Activated T-cell treated with anti-CD3 and anti-CD28 coated beads, Interleukin-2, amount 50 U/mL, for 72 hours (primary cell): ENCODE data around the gene FAM120AOS. TPM values are rescaled to one million over a fixed set of nuclear protein-coding genes. Genes with fewer than 3 reads are reported as not detected.

Experiments
- ATAC-seq, 2 donors: fragments of 150-1000 bp; cut with Tn5 transposase; replicated peaks in 1 of 2; 2 replicates each; pipeline ENCODE4 v1.10.0; 2021; ENCODE audit warnings: moderate library complexity in 2 of 2, mild to moderate bottlenecking in 1 of 2
- DNase-seq, 2 donors: peaks; one replicate each; pipeline ENCODE4 v3.0.0; 2021 to 2022; ENCODE audit warnings: mixed read lengths in 1 of 2
- H3K27ac Mint-ChIP-seq: one replicate; pipeline ENCODE4 v1.8.0; 2022; ENCODE audit warnings: mild to moderate bottlenecking, moderate library complexity, mixed read lengths
- H3K27me3 Mint-ChIP-seq: one replicate; pipeline ENCODE4 v1.8.0; 2022; ENCODE audit warnings: low read depth, mixed read lengths
- H3K36me3 Mint-ChIP-seq, 2 donors: one replicate each; pipeline ENCODE4 v1.8.0; 2022; ENCODE audit warnings: mixed read lengths in 2 of 2, mild to moderate bottlenecking in 1 of 2; ENCODE audit not compliant: insufficient read depth in 2 of 2
- H3K4me1 Mint-ChIP-seq: one replicate; pipeline ENCODE4 v1.8.0; 2022; ENCODE audit warnings: low read depth, mixed read lengths
- H3K4me3 Mint-ChIP-seq, 2 donors: one replicate each; pipeline ENCODE4 v1.8.0; 2022; ENCODE audit warnings: mild to moderate bottlenecking in 2 of 2, mixed read lengths in 2 of 2, moderate library complexity in 2 of 2
- H3K9me3 Mint-ChIP-seq, 2 donors: one replicate each; pipeline ENCODE4 v1.8.0; 2022; ENCODE audit warnings: mixed read lengths in 2 of 2
- total RNA-seq, 2 donors: library from RNA; stranded (reverse); gene quantifications; one replicate each; pipeline ENCODE4 v1.2.3, GENCODE V29; 2022

FAM120AOS gene
- total RNA-seq, 2 donors from 2014 or later, result 34.8 to 36.7 TPM

DNA sequence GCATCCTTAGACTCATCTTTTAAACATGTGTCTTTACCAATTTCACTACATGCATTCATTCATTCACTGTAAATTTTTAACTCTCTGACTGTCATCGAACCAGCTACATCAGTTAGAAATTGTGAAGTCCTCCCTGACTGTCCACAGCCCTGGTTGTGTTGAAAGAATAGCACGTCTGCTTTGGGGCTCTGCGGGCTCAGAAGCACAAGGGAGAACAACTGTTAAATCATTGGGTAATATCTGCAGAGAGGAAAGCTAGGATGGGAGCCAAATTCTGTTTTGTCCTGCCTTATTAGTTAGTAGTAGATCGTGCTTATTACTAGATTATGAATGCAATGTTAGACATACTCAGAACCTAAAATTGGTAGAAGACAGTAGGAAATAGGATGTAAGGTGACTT is 26.3 kb upstream of the FAM120AOS start:
- Mint-ChIP-seq H3K27ac (peak overlapping the region; percentile 13), H3K4me3 (no peak overlapping the region), H3K27me3 (no peaks in the 10 kb centered on the region), H3K4me1 (peaks cover 30% of the 10 kb centered on the region), H3K36me3 (peaks cover 9 to 25% of the 10 kb centered on the region in 2 donors), H3K9me3 (no peaks in the 10 kb centered on the region)
- DNase-seq, result no peak
- ATAC-seq, result no peak

DNA sequence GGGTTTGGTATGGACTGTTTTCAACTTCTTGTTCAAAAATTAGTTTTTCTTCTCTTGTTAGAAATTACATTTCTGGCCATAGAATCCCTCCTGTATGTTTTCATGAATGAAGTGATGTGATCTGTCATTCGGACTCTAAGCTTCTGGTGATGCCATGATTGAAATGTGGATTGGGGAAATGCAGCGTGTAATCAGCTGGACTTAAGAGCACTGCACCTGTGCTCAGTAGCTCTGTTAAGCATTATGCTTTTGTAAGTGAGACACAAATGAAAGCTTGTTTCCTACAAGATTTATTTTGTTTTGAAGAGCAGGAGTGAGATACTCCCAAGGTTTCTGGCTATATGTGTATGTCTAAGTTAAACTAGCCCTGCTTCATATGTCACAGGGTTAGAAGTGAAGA is 24.0 kb upstream of the FAM120AOS start:
- Mint-ChIP-seq H3K9me3 (no peaks in the 10 kb centered on the region), H3K27ac (no peak overlapping the region), H3K36me3 (peaks cover 5 to 17% of the 10 kb centered on the region in 2 donors), H3K27me3 (no peaks in the 10 kb centered on the region), H3K4me1 (peaks cover 34% of the 10 kb centered on the region), H3K4me3 (no peak overlapping the region)
- DNase-seq (no peak), ATAC-seq (no peak)

DNA sequence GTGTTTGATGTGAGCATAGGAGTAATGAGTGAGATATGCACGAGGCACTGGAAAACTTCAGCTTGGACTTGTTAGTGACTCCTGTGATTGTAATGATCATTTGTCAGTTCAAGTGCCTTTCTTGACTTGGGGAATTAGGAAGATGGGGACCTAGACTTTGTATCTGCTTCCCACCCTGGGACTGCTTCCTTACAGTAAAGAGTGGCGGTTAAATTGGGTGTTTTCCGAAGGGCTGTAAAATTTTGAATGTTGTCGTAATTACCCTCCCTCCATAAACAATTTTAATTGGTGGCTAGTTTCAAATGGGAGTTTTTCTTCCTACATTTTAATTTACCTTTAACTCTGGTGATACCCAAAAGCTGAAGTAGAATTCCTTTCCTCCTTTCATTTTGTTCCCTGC is 23.5 kb upstream of the FAM120AOS start:
- Mint-ChIP-seq H3K27me3 (no peaks in the 10 kb centered on the region), H3K36me3 (peaks cover 8 to 17% of the 10 kb centered on the region in 2 donors), H3K4me3 (no peak overlapping the region), H3K9me3 (no peaks in the 10 kb centered on the region), H3K4me1 (peaks cover 34% of the 10 kb centered on the region), H3K27ac (no peak overlapping the region)
- no peak for ATAC-seq
- no peak for DNase-seq

DNA sequence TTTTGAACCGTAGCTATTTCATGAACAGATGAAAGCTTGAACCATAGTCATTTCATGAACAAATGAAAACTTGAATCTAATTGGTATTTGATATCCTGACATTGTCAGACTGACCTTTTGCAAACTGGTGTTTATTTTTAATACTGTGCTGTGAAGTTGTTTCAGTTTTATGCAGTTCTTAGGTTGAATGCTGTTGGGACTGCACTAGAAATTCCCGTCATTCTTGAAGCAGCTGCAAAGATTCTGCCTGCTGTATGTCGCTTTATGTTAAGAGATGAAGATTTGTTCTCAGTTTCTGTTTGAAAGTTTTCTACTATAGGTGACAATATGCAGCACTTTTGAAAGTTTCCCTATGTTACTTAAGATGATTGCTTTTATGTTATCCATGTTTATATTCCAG is 22.5 kb upstream of the FAM120AOS start:
- no peaks in the 10 kb centered on the region for H3K9me3 Mint-ChIP-seq
- H3K27ac Mint-ChIP-seq, result no peak overlapping the region
- no peaks in the 10 kb centered on the region for H3K27me3 Mint-ChIP-seq
- DNase-seq (no peak), ATAC-seq (no peak)
- peak overlapping the region in 1 of 2 donors; percentile 69 for H3K4me3 Mint-ChIP-seq
- H3K36me3 Mint-ChIP-seq, result peaks cover 8 to 20% of the 10 kb centered on the region in 2 donors
- peaks cover 27% of the 10 kb centered on the region for H3K4me1 Mint-ChIP-seq

DNA sequence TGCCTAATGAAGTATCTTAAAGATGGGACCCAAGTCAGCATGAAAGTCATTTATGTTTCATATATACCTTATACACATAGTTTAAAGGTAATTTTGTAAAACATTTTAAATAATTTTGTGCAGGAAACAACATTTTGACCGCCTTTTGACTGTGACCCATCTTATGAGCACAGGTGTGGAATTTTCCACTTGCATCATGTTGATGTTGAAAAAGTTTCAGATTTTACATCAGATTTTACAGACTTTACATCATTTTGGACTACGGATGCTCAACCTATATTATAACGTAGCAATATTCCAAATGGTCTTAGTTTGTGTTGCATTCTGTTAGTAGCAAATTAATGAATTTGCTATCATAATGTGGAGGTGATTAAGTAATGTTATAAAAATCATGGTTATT is 21.7 kb upstream of the FAM120AOS start:
- Mint-ChIP-seq H3K27me3 (no peaks in the 10 kb centered on the region), H3K4me1 (peaks cover 29% of the 10 kb centered on the region), H3K4me3 (peak overlapping the region in 1 of 2 donors; percentile 69), H3K36me3 (peaks cover 8 to 23% of the 10 kb centered on the region in 2 donors), H3K27ac (peak overlapping the region; percentile 83), H3K9me3 (no peaks in the 10 kb centered on the region)
- no peak for DNase-seq
- no peak for ATAC-seq

DNA sequence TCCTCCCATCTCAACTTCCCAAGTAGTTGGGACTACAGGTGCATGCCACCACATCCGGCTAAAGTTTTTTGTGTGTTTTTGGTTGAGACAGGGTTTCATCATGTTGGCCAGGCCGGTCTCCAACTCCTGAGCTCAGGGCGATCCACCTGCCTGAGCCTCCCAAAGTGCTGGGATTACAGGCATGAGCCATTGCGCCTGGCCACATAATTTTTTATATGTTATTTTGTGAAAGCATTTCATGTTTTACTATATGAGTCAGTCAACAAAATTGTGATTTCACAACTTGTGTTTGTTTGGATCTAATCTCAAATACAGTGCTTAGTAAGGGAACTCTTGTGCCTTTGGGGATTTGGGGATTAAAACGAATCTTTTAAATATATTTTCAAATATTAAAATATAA is 20.0 kb upstream of the FAM120AOS start:
- Mint-ChIP-seq H3K4me3 (no peak overlapping the region), H3K27me3 (no peaks in the 10 kb centered on the region), H3K27ac (no peak overlapping the region), H3K9me3 (no peaks in the 10 kb centered on the region), H3K4me1 (peaks cover 44% of the 10 kb centered on the region), H3K36me3 (peaks cover 5 to 21% of the 10 kb centered on the region in 2 donors)
- no peak for ATAC-seq
- DNase-seq, result no peak

DNA sequence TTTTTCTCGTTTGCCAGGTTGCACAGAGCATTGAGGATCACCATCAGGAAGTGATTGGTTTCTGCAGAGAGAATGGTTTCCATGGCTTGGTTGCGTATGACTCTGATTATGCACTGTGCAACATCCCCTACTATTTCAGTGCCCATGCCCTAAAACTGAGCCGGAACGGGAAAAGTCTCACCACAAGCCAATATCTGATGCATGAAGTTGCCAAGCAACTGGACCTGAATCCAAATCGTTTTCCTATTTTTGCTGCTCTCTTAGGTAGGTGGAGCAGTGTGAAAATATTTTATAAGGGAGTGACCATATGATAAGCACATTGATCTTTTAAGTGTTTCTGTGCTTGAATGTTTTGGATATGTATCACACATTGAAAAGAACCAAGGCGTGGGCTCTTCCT is 17.7 kb upstream of the FAM120AOS start:
- no peak for DNase-seq
- Mint-ChIP-seq H3K9me3 (no peaks in the 10 kb centered on the region), H3K36me3 (peaks cover 5 to 14% of the 10 kb centered on the region in 2 donors), H3K4me3 (no peak overlapping the region), H3K27me3 (no peaks in the 10 kb centered on the region), H3K27ac (peak overlapping the region; percentile 32), H3K4me1 (peaks cover 67% of the 10 kb centered on the region)
- no peak for ATAC-seq

DNA sequence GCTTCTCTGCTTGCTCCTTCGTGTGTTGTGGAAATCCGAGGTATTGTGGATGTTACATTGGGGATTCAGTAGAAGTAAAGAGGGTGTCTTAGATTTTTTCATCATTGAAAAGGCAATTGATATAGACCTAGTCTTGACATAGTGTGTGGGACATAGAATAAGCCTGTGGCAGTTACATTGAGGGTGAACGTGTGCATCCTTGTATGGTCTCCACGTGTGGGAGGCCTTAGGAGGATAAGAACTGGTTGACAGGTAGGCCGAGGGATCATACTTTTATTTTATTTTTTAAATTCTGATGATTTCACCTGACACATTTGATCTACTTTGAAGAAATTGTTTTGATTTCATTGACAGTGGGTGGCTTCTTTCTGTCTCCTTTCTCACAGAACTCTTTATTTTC is 17.0 kb upstream of the FAM120AOS start:
- Mint-ChIP-seq H3K36me3 (peaks cover 3 to 11% of the 10 kb centered on the region in 2 donors), H3K4me3 (no peak overlapping the region), H3K4me1 (peaks cover 67% of the 10 kb centered on the region), H3K27ac (peak overlapping the region; percentile 32), H3K27me3 (no peaks in the 10 kb centered on the region), H3K9me3 (no peaks in the 10 kb centered on the region)
- DNase-seq (no peak), ATAC-seq (no peak)

DNA sequence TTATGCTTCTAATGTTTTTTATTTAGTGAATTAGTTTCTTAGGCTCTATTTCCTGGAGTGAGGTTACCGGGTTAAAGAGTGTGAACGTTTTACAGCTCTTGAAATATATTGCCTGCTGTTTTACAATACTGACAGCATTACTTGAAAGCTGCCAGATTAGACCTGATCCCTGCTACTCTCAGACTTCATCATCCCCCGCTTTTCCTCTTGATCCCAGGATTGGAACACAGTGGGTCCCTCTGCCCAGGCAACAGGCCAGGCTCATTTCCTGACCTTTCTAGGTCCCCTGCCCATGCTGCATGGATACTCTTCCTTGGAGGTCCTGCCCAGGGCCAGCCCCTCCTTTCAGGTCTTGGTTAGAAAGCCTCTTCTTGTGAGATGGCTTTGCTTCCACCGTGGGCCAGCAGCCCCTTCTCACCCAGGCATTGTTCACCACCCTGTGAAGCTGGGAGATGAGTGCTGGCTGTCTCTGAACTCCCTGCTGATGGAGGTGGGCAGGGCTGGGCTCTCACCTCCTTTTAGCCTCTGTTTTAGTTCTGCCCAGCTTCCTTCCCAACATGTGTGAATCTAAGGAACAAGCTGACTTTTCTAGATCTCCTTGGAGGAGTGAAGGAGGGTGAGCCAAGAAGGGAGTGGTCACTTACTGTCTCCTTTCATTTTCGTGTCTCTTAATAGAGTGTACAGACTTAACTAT is 15.5 kb upstream of the FAM120AOS start:
- ATAC-seq (no peak), DNase-seq (no peak)
- H3K27me3 Mint-ChIP-seq, result no peaks in the 10 kb centered on the region
- peaks cover 71% of the 10 kb centered on the region for H3K4me1 Mint-ChIP-seq
- H3K27ac Mint-ChIP-seq, result peak overlapping the region; percentile 69
- H3K36me3 Mint-ChIP-seq, result peaks cover 3 to 11% of the 10 kb centered on the region in 2 donors
- H3K9me3 Mint-ChIP-seq, result no peaks in the 10 kb centered on the region
- H3K4me3 Mint-ChIP-seq, result peak overlapping the region in 1 of 2 donors; percentile 43

DNA sequence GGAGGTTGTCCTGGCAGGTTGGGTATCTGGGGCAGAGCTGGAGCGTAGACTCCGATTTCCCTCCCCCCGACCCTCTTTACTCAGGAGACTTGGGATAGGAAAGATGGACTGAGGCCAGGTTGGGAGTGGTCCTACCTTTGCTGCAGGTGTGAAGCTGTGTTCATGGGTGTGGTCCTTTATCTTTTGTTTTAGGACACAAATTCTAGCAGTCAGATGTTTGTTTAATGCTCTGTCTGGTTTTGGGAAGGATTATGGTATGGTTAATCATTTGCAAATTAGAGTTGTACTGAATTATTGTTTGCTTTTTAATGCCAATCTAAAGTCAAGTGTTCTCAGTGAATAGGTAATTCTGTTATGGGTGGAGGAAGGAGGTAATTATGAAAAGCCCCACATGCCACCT is 14.1 kb upstream of the FAM120AOS start:
- Mint-ChIP-seq H3K4me3 (peak overlapping the region; percentile 45 to 59), H3K36me3 (peaks cover 5 to 16% of the 10 kb centered on the region in 2 donors), H3K4me1 (peaks cover 86% of the 10 kb centered on the region), H3K27me3 (no peaks in the 10 kb centered on the region), H3K9me3 (peaks cover 0 to 1% of the 10 kb centered on the region in 2 donors), H3K27ac (peak overlapping the region; percentile 69)
- DNase-seq, result no peak
- no peak for ATAC-seq

DNA sequence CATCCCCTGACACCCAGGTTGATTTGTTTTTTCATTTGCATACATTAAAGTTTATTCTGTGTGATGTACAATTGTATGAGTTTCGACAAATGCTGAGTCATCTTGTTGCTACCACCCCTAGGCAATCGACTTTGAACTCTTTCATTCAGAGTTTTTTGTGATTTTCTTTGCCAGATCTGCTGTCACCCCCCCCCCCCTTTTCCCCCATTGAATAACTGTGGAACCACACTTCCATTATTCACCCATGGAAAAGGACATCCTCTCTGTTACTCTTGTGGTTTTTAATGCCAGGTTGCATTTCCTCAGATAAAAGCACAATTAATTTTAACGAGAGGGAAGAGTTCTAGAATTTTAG is 13.7 kb upstream of the FAM120AOS start:
- H3K36me3 Mint-ChIP-seq, result peaks cover 2 to 15% of the 10 kb centered on the region in 2 donors
- H3K4me1 Mint-ChIP-seq, result peaks cover 89% of the 10 kb centered on the region
- peak overlapping the region; percentile 69 for H3K27ac Mint-ChIP-seq
- H3K27me3 Mint-ChIP-seq, result no peaks in the 10 kb centered on the region
- DNase-seq (no peak), ATAC-seq (peak in 1 of 2 donors; percentile 36)
- H3K9me3 Mint-ChIP-seq, result peaks cover 0 to 1% of the 10 kb centered on the region in 2 donors
- H3K4me3 Mint-ChIP-seq, result peak overlapping the region; percentile 45 to 59

DNA sequence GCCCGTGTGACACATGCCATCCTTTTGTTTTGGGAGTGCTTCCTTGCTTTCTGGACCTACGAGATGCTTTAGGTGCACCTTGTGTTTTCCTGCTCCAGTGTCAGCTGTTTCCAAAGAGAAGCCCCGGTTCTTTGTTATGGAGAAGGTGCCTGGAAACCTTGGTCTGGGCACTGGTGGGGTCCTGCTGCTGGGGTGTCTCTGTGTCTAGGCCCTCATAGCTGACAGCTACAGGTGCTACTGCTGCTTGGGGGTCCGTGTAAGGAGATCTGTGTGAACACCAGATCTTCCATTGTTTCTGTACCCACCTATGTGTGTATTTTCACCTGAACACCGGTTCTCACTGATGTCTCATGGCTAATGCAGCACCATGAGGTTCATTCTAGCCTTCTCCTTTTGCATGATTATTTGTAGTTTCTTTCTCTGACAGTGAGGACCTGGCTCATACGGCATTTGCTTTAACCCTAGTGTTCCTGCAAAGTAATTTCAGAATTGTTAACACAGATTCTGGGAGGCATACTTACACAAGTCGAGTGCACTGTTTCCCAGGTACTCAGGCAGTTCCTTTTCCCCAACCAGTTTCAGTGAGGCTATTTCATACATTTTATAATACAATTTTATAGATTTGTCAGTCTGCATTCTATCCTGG is 13.2 kb upstream of the FAM120AOS start:
- Mint-ChIP-seq H3K27me3 (no peaks in the 10 kb centered on the region), H3K36me3 (peaks cover 2 to 15% of the 10 kb centered on the region in 2 donors), H3K9me3 (peaks cover 0 to 1% of the 10 kb centered on the region in 2 donors), H3K4me3 (peak overlapping the region; percentile 59 to 61), H3K4me1 (peaks cover 89% of the 10 kb centered on the region), H3K27ac (peak overlapping the region; percentile 69)
- DNase-seq (no peak), ATAC-seq (peak in 1 of 2 donors; percentile 37)

DNA sequence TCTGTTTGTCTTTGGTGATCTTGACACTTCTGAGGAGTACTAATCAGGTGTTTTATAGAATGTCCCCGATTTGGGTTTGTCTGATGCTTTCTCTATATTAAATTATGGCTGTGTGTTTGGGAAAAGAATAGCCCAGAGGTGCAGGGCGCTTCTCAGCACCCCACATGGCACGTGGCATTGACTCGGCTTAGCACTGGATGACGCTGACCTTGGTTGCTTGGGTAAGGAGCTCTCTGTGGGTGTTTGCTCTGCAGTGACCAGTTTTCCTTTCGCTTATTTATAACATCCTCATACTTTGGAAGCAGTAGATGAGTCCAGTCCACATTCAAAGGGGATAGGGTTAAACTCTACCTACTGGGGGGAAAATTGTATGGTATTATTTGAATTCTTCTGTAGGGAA is 12.5 kb upstream of the FAM120AOS start:
- Mint-ChIP-seq H3K4me1 (peaks cover 91% of the 10 kb centered on the region), H3K27ac (peak overlapping the region; percentile 69), H3K27me3 (no peaks in the 10 kb centered on the region), H3K36me3 (peaks cover 2 to 9% of the 10 kb centered on the region in 2 donors), H3K9me3 (peaks cover 0 to 1% of the 10 kb centered on the region in 2 donors), H3K4me3 (peak overlapping the region; percentile 59 to 61)
- ATAC-seq (no peak), DNase-seq (no peak)
